HCT116 (cell line): ENCODE results near the gene GSTK1.

Source experiments
- EZH2 ChIP-seq: fragments of 200-600 bp; sonication (generic); IDR thresholded peaks from 2 replicates; pipeline ENCODE4 v1.6.1; 2017; ENCODE audit warnings: antibody characterized with exemption, mixed run types
- RAD21 ChIP-seq: IDR thresholded peaks from 2 replicates; pipeline ENCODE4 v1.6.1; 2012; ENCODE audit warnings: low read depth, mild to moderate bottlenecking
- ZNF274 ChIP-seq: fragments of 200-500 bp; sonication (Bioruptor generic); IDR thresholded peaks from 2 replicates; pipeline ENCODE4 v1.6.1; 2014; ENCODE audit warnings: mild to moderate bottlenecking, low read depth, low read length, inconsistent platforms
- TF ChIP-seq, protein P1 (sequence below), 3 experiments: fragments of 200-600 bp in 1 of 3; sonication (generic) in 1 of 3; IDR thresholded peaks in 2 of 3; conservative IDR thresholded peaks in 1 of 3; 2 replicates each; pipeline ENCODE4 v1.5.1; 2012 to 2017; ENCODE audit warnings: low read depth in 2 of 3, low read length in 2 of 3, antibody characterized with exemption in 1 of 3, borderline replicate concordance in 1 of 3, control low read depth in 1 of 3, mild to moderate bottlenecking in 1 of 3, mixed read lengths in 1 of 3, mixed run types in 1 of 3, moderate library complexity in 1 of 3; ENCODE audit not compliant: insufficient read depth in 1 of 3
- TF ChIP-seq, protein P2 (sequence below): IDR thresholded peaks from 2 replicates; pipeline ENCODE4 v1.6.1; 2012; ENCODE audit warnings: low read depth

DNA sequence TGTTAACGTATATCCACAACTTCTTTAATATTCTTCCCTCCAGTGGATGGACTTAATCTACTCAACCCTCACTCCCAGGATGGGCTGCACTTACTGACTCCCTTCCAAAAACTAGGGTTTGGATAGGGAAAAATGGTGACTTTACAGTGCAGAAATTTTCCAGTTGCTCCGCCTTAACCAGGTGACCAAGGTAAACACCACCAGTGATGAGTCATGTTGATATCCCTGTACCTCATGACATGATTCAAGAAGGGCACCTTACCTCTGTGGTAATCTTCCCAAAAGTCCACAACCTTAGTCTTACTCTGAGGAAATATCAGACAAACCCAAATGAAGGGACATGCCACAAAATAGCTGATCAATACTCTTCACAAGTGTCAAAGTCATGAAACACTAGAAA lies 3.5 kb upstream of the GSTK1 start:
- TF ChIP-seq ZNF274: no peak
- TF ChIP-seq, protein P1, sequence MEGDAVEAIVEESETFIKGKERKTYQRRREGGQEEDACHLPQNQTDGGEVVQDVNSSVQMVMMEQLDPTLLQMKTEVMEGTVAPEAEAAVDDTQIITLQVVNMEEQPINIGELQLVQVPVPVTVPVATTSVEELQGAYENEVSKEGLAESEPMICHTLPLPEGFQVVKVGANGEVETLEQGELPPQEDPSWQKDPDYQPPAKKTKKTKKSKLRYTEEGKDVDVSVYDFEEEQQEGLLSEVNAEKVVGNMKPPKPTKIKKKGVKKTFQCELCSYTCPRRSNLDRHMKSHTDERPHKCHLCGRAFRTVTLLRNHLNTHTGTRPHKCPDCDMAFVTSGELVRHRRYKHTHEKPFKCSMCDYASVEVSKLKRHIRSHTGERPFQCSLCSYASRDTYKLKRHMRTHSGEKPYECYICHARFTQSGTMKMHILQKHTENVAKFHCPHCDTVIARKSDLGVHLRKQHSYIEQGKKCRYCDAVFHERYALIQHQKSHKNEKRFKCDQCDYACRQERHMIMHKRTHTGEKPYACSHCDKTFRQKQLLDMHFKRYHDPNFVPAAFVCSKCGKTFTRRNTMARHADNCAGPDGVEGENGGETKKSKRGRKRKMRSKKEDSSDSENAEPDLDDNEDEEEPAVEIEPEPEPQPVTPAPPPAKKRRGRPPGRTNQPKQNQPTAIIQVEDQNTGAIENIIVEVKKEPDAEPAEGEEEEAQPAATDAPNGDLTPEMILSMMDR (IDR thresholded peaks at IDR 0.05 in 2 of 3, conservative IDR thresholded peaks at IDR 0.05 in 1 of 3; ENCODE audit: borderline replicate concordance in 1 of 3, insufficient read depth in 1 of 3, low read depth in 2 of 3, low read length in 2 of 3): no peak
- no peak for TF ChIP-seq EZH2
- no peak for TF ChIP-seq RAD21
- TF ChIP-seq, protein P2, sequence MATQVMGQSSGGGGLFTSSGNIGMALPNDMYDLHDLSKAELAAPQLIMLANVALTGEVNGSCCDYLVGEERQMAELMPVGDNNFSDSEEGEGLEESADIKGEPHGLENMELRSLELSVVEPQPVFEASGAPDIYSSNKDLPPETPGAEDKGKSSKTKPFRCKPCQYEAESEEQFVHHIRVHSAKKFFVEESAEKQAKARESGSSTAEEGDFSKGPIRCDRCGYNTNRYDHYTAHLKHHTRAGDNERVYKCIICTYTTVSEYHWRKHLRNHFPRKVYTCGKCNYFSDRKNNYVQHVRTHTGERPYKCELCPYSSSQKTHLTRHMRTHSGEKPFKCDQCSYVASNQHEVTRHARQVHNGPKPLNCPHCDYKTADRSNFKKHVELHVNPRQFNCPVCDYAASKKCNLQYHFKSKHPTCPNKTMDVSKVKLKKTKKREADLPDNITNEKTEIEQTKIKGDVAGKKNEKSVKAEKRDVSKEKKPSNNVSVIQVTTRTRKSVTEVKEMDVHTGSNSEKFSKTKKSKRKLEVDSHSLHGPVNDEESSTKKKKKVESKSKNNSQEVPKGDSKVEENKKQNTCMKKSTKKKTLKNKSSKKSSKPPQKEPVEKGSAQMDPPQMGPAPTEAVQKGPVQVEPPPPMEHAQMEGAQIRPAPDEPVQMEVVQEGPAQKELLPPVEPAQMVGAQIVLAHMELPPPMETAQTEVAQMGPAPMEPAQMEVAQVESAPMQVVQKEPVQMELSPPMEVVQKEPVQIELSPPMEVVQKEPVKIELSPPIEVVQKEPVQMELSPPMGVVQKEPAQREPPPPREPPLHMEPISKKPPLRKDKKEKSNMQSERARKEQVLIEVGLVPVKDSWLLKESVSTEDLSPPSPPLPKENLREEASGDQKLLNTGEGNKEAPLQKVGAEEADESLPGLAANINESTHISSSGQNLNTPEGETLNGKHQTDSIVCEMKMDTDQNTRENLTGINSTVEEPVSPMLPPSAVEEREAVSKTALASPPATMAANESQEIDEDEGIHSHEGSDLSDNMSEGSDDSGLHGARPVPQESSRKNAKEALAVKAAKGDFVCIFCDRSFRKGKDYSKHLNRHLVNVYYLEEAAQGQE: no peak
